IMR-90 (cell line): ENCODE results near the gene CLPSL2. TPM values are rescaled to one million over a fixed set of nuclear protein-coding genes. Genes with fewer than 3 reads are reported as not detected.

Experiments used
- ATAC-seq: fragments of 200-7000 bp; cut with Tn5 transposase; 2 replicates; pipeline ENCODE4 v1.9.1; 2020; ENCODE audit warnings: low read depth, mild to moderate bottlenecking, moderate library complexity
- BruUV-seq: library from RNA; stranded (reverse); fragments of 400-500 nt; replicated peaks from 2 replicates; lab custom pipeline; 2021; lab: Mats Ljungman, UMichigan
- CTCF ChIA-PET: fragments of 300-600 bp; formaldehyde crosslinking; extraction: SDS; loops from one replicate; lab custom pipeline; 2021; ENCODE audit warnings: antibody characterized with exemption; lab: Yijun Ruan, JAX
- POLR2A ChIA-PET: fragments of 300-600 bp; sonication (Branson Sonifier 250); formaldehyde crosslinking; loops from one replicate; lab custom pipeline; 2022; ENCODE audit warnings: antibody characterized with exemption; ENCODE audit not compliant: unreplicated experiment; lab: Charles Lee
- DNase-seq: peaks from one replicate; pipeline ENCODE4 v3.0.0; 2013
- H2AFZ ChIP-seq: replicated peaks from 2 replicates; pipeline ENCODE3; 2013; ENCODE audit warnings: low read length, mild to moderate bottlenecking; ENCODE audit not compliant: poor library complexity
- H2AK5ac ChIP-seq: 2 replicates; pipeline ENCODE4 v1.6.1; 2013; ENCODE audit warnings: low read depth, low read length, inconsistent platforms
- H2AK9ac ChIP-seq: replicated peaks from 2 replicates; pipeline ENCODE3; 2013; ENCODE audit warnings: mild to moderate bottlenecking, low read depth, low read length, moderate library complexity; ENCODE audit not compliant: poor library complexity
- H2BK120ac ChIP-seq: 2 replicates; pipeline ENCODE4 v1.6.1; 2013; ENCODE audit warnings: low read depth, low read length, inconsistent platforms
- H2BK15ac ChIP-seq: 3 replicates; pipeline ENCODE4 v1.6.1; 2013; ENCODE audit warnings: low read depth, low read length, inconsistent platforms
- H2BK20ac ChIP-seq: 2 replicates; pipeline ENCODE4 v1.6.1; 2013; ENCODE audit warnings: low read depth, mild to moderate bottlenecking, inconsistent platforms, low read length, moderate library complexity
- H2BK5ac ChIP-seq: 2 replicates; pipeline ENCODE4 v1.6.1; 2013; ENCODE audit warnings: mild to moderate bottlenecking, low read depth, low read length, inconsistent platforms; ENCODE audit not compliant: poor library complexity, severe bottlenecking
- H3K14ac ChIP-seq: replicated peaks from 2 replicates; pipeline ENCODE4 v1.6.1; 2013; ENCODE audit warnings: low read depth, low read length, inconsistent platforms
- H3K18ac ChIP-seq: 2 replicates; pipeline ENCODE4 v1.6.1; 2013; ENCODE audit warnings: low read depth, low read length, control low read depth
- H3K23ac ChIP-seq: 2 replicates; pipeline ENCODE4 v1.6.1; 2013; ENCODE audit warnings: low read depth, low read length, inconsistent platforms
- H3K27ac ChIP-seq: 2 replicates; pipeline ENCODE4 v1.5.1; 2013; ENCODE audit warnings: mild to moderate bottlenecking, control low read depth, low read length; ENCODE audit not compliant: insufficient read depth
- H3K27me3 ChIP-seq: 2 replicates; pipeline ENCODE4 v1.6.1; 2013; ENCODE audit warnings: low read length; ENCODE audit not compliant: control insufficient read depth, insufficient read depth
- H3K36me3 ChIP-seq: 2 replicates; pipeline ENCODE4 v1.6.1; 2013; ENCODE audit warnings: low read length, mixed read lengths; ENCODE audit not compliant: control insufficient read depth, insufficient read depth
- H3K4ac ChIP-seq: 2 replicates; pipeline ENCODE4 v1.6.1; 2013; ENCODE audit warnings: low read depth, low read length, inconsistent platforms
- H3K4me1 ChIP-seq: 2 replicates; pipeline ENCODE4 v1.6.1; 2013; ENCODE audit warnings: low read length, mixed read lengths; ENCODE audit not compliant: control insufficient read depth, insufficient read depth
- H3K4me2 ChIP-seq: 2 replicates; pipeline ENCODE4 v1.6.1; 2013; ENCODE audit warnings: low read depth, mild to moderate bottlenecking, control low read depth, low read length, moderate library complexity
- H3K4me3 ChIP-seq: 2 replicates; pipeline ENCODE4 v1.5.1; 2013; ENCODE audit warnings: low read depth, mild to moderate bottlenecking, control low read depth, low read length, moderate library complexity; ENCODE audit not compliant: insufficient read depth
- H3K56ac ChIP-seq: 2 replicates; pipeline ENCODE4 v1.6.1; 2013; ENCODE audit warnings: low read length, inconsistent platforms; ENCODE audit not compliant: insufficient read depth; ENCODE audit errors: extremely low read depth
- H3K79me1 ChIP-seq, 2 experiments: 2 replicates each; pipeline ENCODE4 v1.6.1; 2013; ENCODE audit warnings: low read length in 2 of 2, inconsistent platforms in 1 of 2, low read depth in 1 of 2
- H3K9ac ChIP-seq: 2 replicates; pipeline ENCODE4 v1.6.1; 2013; ENCODE audit warnings: low read depth, low read length, control low read depth
- H3K9me1 ChIP-seq: 2 replicates; pipeline ENCODE4 v1.6.1; 2013; ENCODE audit warnings: low read length, inconsistent platforms; ENCODE audit not compliant: insufficient read depth
- H3K9me3 ChIP-seq: 2 replicates; pipeline ENCODE4 v1.6.1; 2013; ENCODE audit warnings: low read length; ENCODE audit not compliant: control insufficient read depth, insufficient read depth
- H4K20me1 ChIP-seq: 2 replicates; pipeline ENCODE4 v1.6.1; 2013; ENCODE audit warnings: low read length, inconsistent platforms; ENCODE audit not compliant: insufficient read depth
- H4K5ac ChIP-seq: 2 replicates; pipeline ENCODE4 v1.6.1; 2013; ENCODE audit warnings: mild to moderate bottlenecking, low read depth, low read length, control low read depth
- H4K8ac ChIP-seq, 2 experiments: 2 replicates each; pipeline ENCODE4 v1.6.1; 2013; ENCODE audit warnings: low read depth in 2 of 2, low read length in 2 of 2, control low read depth in 1 of 2, inconsistent platforms in 1 of 2
- H4K91ac ChIP-seq: 2 replicates; pipeline ENCODE4 v1.6.1; 2013; ENCODE audit warnings: low read depth, low read length, inconsistent platforms; ENCODE audit not compliant: insufficient read depth
- FOS ChIP-seq: fragments of 150-350 bp; IDR thresholded peaks from 2 replicates; pipeline ENCODE4 v1.6.1; 2016; ENCODE audit warnings: low read depth, low read length
- POLR2A ChIP-seq: IDR thresholded peaks from 2 replicates; pipeline ENCODE4 v1.6.1; 2012; ENCODE audit warnings: mild to moderate bottlenecking, low read depth, low read length
- USF2 ChIP-seq: fragments of 150-350 bp; IDR thresholded peaks from 2 replicates; pipeline ENCODE4 v1.6.1; 2017; ENCODE audit warnings: mild to moderate bottlenecking, antibody characterized with exemption, low read length, low read depth
- WGBS, 2 experiments: methylation state at CpG; one replicate each; pipeline versions ENCODE4 v1.1.5 to v1.1.7; 2013; ENCODE audit warnings: missing lambda C conversion rate in 2 of 2; ENCODE audit not compliant: insufficient read length in 1 of 2; ENCODE audit errors: extremely low coverage in 2 of 2; 5-methylcytosine and 5-hydroxymethylcytosine counted together
- dilution Hi-C: fragments of 300-500 bp; cut with HindIII; formaldehyde crosslinking; loops from one replicate; pipeline ENCODE4 v1.14.3; 2018; ENCODE audit warnings: low sequenced_read_pairs; ENCODE audit not compliant: unreplicated experiment
- in situ Hi-C: fragments of 300-500 bp; cut with MboI; formaldehyde crosslinking; loops from 3 replicates; pipeline ENCODE4 v1.14.3; 2019; ENCODE audit warnings: low sequenced_read_pairs, inconsistent platforms, mixed read lengths
- intact Hi-C: fragments of 100-400 bp; cut with micrococcal nuclease; formaldehyde crosslinking; loops from 2 replicates; pipeline ENCODE4 v1.10.0; 2022
- polyA plus RNA-seq, 3 experiments: library from polyadenylated mRNA; depleted of rRNA; stranded (reverse); fragments of >200 nt; gene quantifications; 2 replicates each; pipeline ENCODE4 v1.2.3, GENCODE V29; 2012; ENCODE audit warnings: low replicate concordance in 1 of 3
- total RNA-seq: library from RNA; depleted of rRNA; stranded (reverse); fragments of >200 nt; gene quantifications from 2 replicates; pipeline ENCODE4 v1.2.3, GENCODE V29; 2012

The CLPSL2 gene
- total and polyA plus RNA-seq, 2 of the 4 experiments (the other 2 are of a cell fraction) = not detected

- peaks cover 29% of the 10 kb centered on the region for H3K27me3 ChIP-seq
- no peak for ATAC-seq
- dilution Hi-C loops = no loop called here
- no peak overlapping the region for H2BK15ac ChIP-seq
- H2AK5ac ChIP-seq = no peak overlapping the region
- no peak overlapping the region for H3K18ac ChIP-seq
- H3K79me1 ChIP-seq = no peaks in the 10 kb centered on the region
- H2AK9ac ChIP-seq = no peak overlapping the region
- BruUV-seq = no TSS peak
- H3K9me1 ChIP-seq = no peaks in the 10 kb centered on the region
- H3K4ac ChIP-seq = no peak overlapping the region
- no peak overlapping the region for H3K56ac ChIP-seq
- no peak overlapping the region for H2AFZ ChIP-seq
- no peak overlapping the region for H3K27ac ChIP-seq
- H3K9me3 ChIP-seq = 0 out of 2 replicates have a peak, but pooled peaks cover 4% of the 10 kb centered on the region
- no peak overlapping the region for H2BK120ac ChIP-seq
- H3K14ac ChIP-seq = no peak overlapping the region
- in situ Hi-C loops = no loop called here
- ChIA-PET CTCF (no interaction called here), POLR2A (no interaction called here)
- H4K5ac ChIP-seq = no peak overlapping the region
- H3K4me1 ChIP-seq = no peaks in the 10 kb centered on the region
- no peak overlapping the region for H2BK5ac ChIP-seq
- H4K20me1 ChIP-seq = no peaks in the 10 kb centered on the region
- H4K8ac ChIP-seq = no peak overlapping the region
- no CpG with 5 or more reads among the region's 3 CpGs for WGBS, 2 experiments
- H3K4me3 ChIP-seq = no peak overlapping the region
- no peaks in the 10 kb centered on the region for H3K36me3 ChIP-seq
- H4K91ac ChIP-seq = no peak overlapping the region
- intact Hi-C loops = loop anchor here (5.0 kb wide), 1 partner anchor 338 kb away; no protein-coding TSS in a partner anchor
- no peak for DNase-seq
- H3K23ac ChIP-seq = no peak overlapping the region
- H2BK20ac ChIP-seq = no peak overlapping the region
- H3K4me2 ChIP-seq = no peak overlapping the region
- no peak for TF ChIP-seq FOS
- no peak for TF ChIP-seq USF2
- TF ChIP-seq POLR2A = no peak
- H3K9ac ChIP-seq = no peak overlapping the region
Observed at GRCh38 chr6:35759426-35759825, 17.0 kb upstream of the CLPSL2 start.
